H1 (cell line): ENCODE measurements around the gene SMIM10. TPM values are rescaled to one million over a fixed set of nuclear protein-coding genes. Genes with fewer than 3 reads are reported as not detected.

Experiments
- CTCF ChIA-PET: fragments of 300-600 bp; sonication (Branson Sonifier 250); formaldehyde crosslinking; loops from one replicate; lab custom pipeline; 2021; ENCODE audit not compliant: partially characterized antibody; lab: Charles Lee
- POLR2A ChIA-PET: fragments of 300-600 bp; sonication (Branson Sonifier 250); formaldehyde crosslinking; loops from one replicate; lab custom pipeline; 2021; ENCODE audit warnings: inconsistent platforms; ENCODE audit not compliant: partially characterized antibody; lab: Charles Lee
- DNase-seq, 2 experiments: peaks; one replicate each; pipeline versions ENCODE4 v3.0.0 to v3.0.0-alpha.2; 2010 to 2022; ENCODE audit warnings: low spot score in 2 of 2, low read depth in 1 of 2, mixed read lengths in 1 of 2
- FAIRE-seq: peaks from 2 replicates; lab custom pipeline; 2011; peaks lifted over from hg19 to GRCh38; lab: Jason Lieb, UNC
- H2AFZ ChIP-seq: 2 replicates; pipeline ENCODE4 v1.8.1; 2012; ENCODE audit warnings: low read length, inconsistent platforms
- H2AK5ac ChIP-seq: 2 replicates; pipeline ENCODE4 v1.6.1; 2013; ENCODE audit warnings: low read depth, low read length
- H2BK120ac ChIP-seq: replicated peaks from 2 replicates; pipeline ENCODE3; 2013; ENCODE audit warnings: low read depth, low read length, inconsistent platforms
- H2BK12ac ChIP-seq: 2 replicates; pipeline ENCODE4 v1.6.1; 2013; ENCODE audit warnings: low read depth, low read length
- H2BK15ac ChIP-seq: 2 replicates; pipeline ENCODE4 v1.6.1; 2013; ENCODE audit warnings: low read length
- H2BK20ac ChIP-seq: 2 replicates; pipeline ENCODE4 v1.6.1; 2013; ENCODE audit warnings: low read length
- H2BK5ac ChIP-seq: 2 replicates; pipeline ENCODE4 v1.6.1; 2013; ENCODE audit warnings: low read depth, low read length
- H3K14ac ChIP-seq: 2 replicates; pipeline ENCODE4 v1.6.1; 2013; ENCODE audit warnings: inconsistent platforms; ENCODE audit not compliant: insufficient read length
- H3K18ac ChIP-seq: 2 replicates; pipeline ENCODE4 v1.6.1; 2013; ENCODE audit warnings: low read length; ENCODE audit errors: extremely low read depth
- H3K23ac ChIP-seq: 2 replicates; pipeline ENCODE4 v1.6.1; 2013; ENCODE audit warnings: inconsistent platforms; ENCODE audit not compliant: insufficient read length
- H3K23me2 ChIP-seq: 2 replicates; pipeline ENCODE4 v1.6.1; 2013; ENCODE audit warnings: low read depth, low read length
- H3K27ac ChIP-seq: 2 replicates; pipeline ENCODE4 v1.6.1; 2011; ENCODE audit warnings: low read depth, low read length, inconsistent platforms
- H3K27me3 ChIP-seq, 4 experiments: replicated peaks in 1 of 4; 1 replicate in 1 of 4; 2 replicates in 3 of 4; pipeline versions ENCODE4 v1.6.1 to v1.8.1; 2011 to 2013; ENCODE audit warnings: low read length in 3 of 4, mild to moderate bottlenecking in 3 of 4, inconsistent platforms in 2 of 4, mixed read lengths in 2 of 4, moderate library complexity in 1 of 4; ENCODE audit not compliant: control insufficient read depth in 3 of 4, insufficient read depth in 3 of 4; ENCODE audit errors: extremely low read depth in 1 of 4
- H3K36me3 ChIP-seq, 4 experiments: 2 replicates each; pipeline versions ENCODE4 v1.6.1 to v1.8.1; 2011 to 2013; ENCODE audit warnings: mild to moderate bottlenecking in 4 of 4, low read length in 3 of 4, moderate library complexity in 2 of 4, control low read depth in 1 of 4, inconsistent platforms in 1 of 4; ENCODE audit not compliant: insufficient read depth in 4 of 4, control insufficient read depth in 2 of 4
- H3K4ac ChIP-seq: replicated peaks from 2 replicates; pipeline ENCODE3; 2013; ENCODE audit warnings: low read length, low read depth, mixed read lengths, inconsistent platforms; ENCODE audit not compliant: insufficient read length
- H3K4me1 ChIP-seq, 4 experiments: replicated peaks in 1 of 4; 1 replicate in 1 of 4; 2 replicates in 3 of 4; pipeline versions ENCODE4 v1.6.1 to v1.8.1; 2011 to 2013; ENCODE audit warnings: low read length in 3 of 4, inconsistent platforms in 2 of 4, mixed read lengths in 1 of 4; ENCODE audit not compliant: insufficient read depth in 4 of 4, control insufficient read depth in 3 of 4
- H3K4me2 ChIP-seq, 2 experiments: 2 replicates each; pipeline versions ENCODE4 v1.6.1 to v1.8.1; 2011 to 2013; ENCODE audit warnings: low read depth in 2 of 2, low read length in 2 of 2, control low read depth in 1 of 2, inconsistent platforms in 1 of 2, mild to moderate bottlenecking in 1 of 2; ENCODE audit not compliant: insufficient read depth in 1 of 2
- H3K4me3 ChIP-seq, 4 experiments: fragments of 200-600, 300-600 bp in 1 of 4; sonication (generic), shearing (Covaris generic), sonication (Bioruptor Twin) in 1 of 4; 2 replicates each; pipeline versions ENCODE4 v1.5.1 to v1.8.1; 2011 to 2016; ENCODE audit warnings: low read length in 4 of 4, low read depth in 3 of 4, control low read depth in 2 of 4, inconsistent platforms in 2 of 4, mild to moderate bottlenecking in 2 of 4, mixed read lengths in 1 of 4, moderate library complexity in 1 of 4; ENCODE audit not compliant: insufficient read depth in 2 of 4; ENCODE audit errors: extremely low read depth in 1 of 4
- H3K56ac ChIP-seq: replicated peaks from 2 replicates; pipeline ENCODE3; 2013; ENCODE audit warnings: low read depth, mild to moderate bottlenecking, mixed read lengths, low read length, inconsistent platforms; ENCODE audit not compliant: insufficient read length
- H3K79me1 ChIP-seq: 2 replicates; pipeline ENCODE4 v1.6.1; 2013; ENCODE audit warnings: low read depth, low read length, control low read depth
- H3K79me2 ChIP-seq, 2 experiments: 2 replicates each; pipeline versions ENCODE4 v1.6.1 to v1.8.1; 2012 to 2013; ENCODE audit warnings: low read length in 2 of 2, mild to moderate bottlenecking in 2 of 2, inconsistent platforms in 1 of 2; ENCODE audit not compliant: insufficient read depth in 2 of 2, control insufficient read depth in 1 of 2
- H3K9ac ChIP-seq, 4 experiments: replicated peaks in 1 of 4; 1 replicate in 1 of 4; 2 replicates in 3 of 4; pipeline versions ENCODE4 v1.6.1 to v1.8.1; 2011 to 2013; ENCODE audit warnings: low read depth in 3 of 4, low read length in 3 of 4, control low read depth in 2 of 4, mild to moderate bottlenecking in 2 of 4, moderate library complexity in 2 of 4, inconsistent platforms in 1 of 4; ENCODE audit errors: extremely low read depth in 1 of 4
- H3K9me3 ChIP-seq, 2 experiments: 2 replicates each; pipeline versions ENCODE4 v1.6.1 to v1.8.1; 2012 to 2013; ENCODE audit warnings: mild to moderate bottlenecking in 2 of 2, moderate library complexity in 2 of 2, control low read depth in 1 of 2, inconsistent platforms in 1 of 2, low read depth in 1 of 2, low read length in 1 of 2, mixed read lengths in 1 of 2; ENCODE audit not compliant: insufficient read depth in 2 of 2
- H4K20me1 ChIP-seq, 2 experiments: replicated peaks in 1 of 2; 2 replicates each; pipeline versions ENCODE3 to v1.8.1; 2011 to 2013; ENCODE audit warnings: inconsistent platforms in 2 of 2, low read length in 2 of 2, mild to moderate bottlenecking in 1 of 2; ENCODE audit not compliant: insufficient read depth in 2 of 2, control insufficient read depth in 1 of 2
- H4K5ac ChIP-seq: 2 replicates; pipeline ENCODE4 v1.6.1; 2013; ENCODE audit warnings: low read length, low read depth, mixed read lengths, inconsistent platforms; ENCODE audit not compliant: insufficient read length
- H4K8ac ChIP-seq: 2 replicates; pipeline ENCODE4 v1.8.0; 2013; ENCODE audit warnings: mild to moderate bottlenecking, moderate library complexity, low read length, inconsistent platforms; ENCODE audit not compliant: insufficient read depth; ENCODE audit errors: extremely low read depth
- H4K91ac ChIP-seq: replicated peaks from 2 replicates; pipeline ENCODE3; 2013; ENCODE audit warnings: low read length, mixed read lengths, inconsistent platforms; ENCODE audit not compliant: insufficient read length
- ATF2 ChIP-seq: IDR thresholded peaks from 2 replicates; pipeline ENCODE4 v1.6.1; 2012; ENCODE audit warnings: low read length, inconsistent platforms
- CBX5 ChIP-seq: fragments of 300-800, 300-1000 bp; sonication (generic); IDR thresholded peaks from 2 replicates; pipeline ENCODE4 v1.7.1; 2016; ENCODE audit warnings: antibody characterized with exemption, low read length, low read depth
- CHD2 ChIP-seq: IDR thresholded peaks from 2 replicates; pipeline ENCODE4 v1.6.1; 2012; ENCODE audit warnings: low read length, improper control_type of control experiment
- E2F6 ChIP-seq: IDR thresholded peaks from 2 replicates; pipeline ENCODE4 v1.6.1; 2012; ENCODE audit warnings: inconsistent platforms
- KDM4A ChIP-seq: IDR thresholded peaks from one replicate; pipeline ENCODE4 v1.7.1; 2012; ENCODE audit warnings: low read depth, mild to moderate bottlenecking, moderate library complexity, low read length, inconsistent platforms; ENCODE audit not compliant: severe bottlenecking
- SIN3A ChIP-seq, 2 experiments: IDR thresholded peaks in 1 of 2; conservative IDR thresholded peaks in 1 of 2; 2 replicates each; pipeline ENCODE4 v1.6.1; 2011 to 2012; ENCODE audit warnings: low read length in 2 of 2, improper control_type of control experiment in 1 of 2, low read depth in 1 of 2, mild to moderate bottlenecking in 1 of 2
- SP2 ChIP-seq: IDR thresholded peaks from 2 replicates; pipeline ENCODE4 v1.6.1; 2012; ENCODE audit warnings: mild to moderate bottlenecking, low read length, inconsistent platforms
- TAF1 ChIP-seq: IDR thresholded peaks from 2 replicates; pipeline ENCODE4 v1.6.1; 2011; ENCODE audit warnings: mild to moderate bottlenecking, low read depth, low read length
- WGBS, 2 experiments: shearing (Covaris generic) in 1 of 2; methylation state at CpG; one replicate each; pipeline versions ENCODE4 v1.1.6 to v1.1.7; 2013 to 2015; ENCODE audit warnings: low lambda C conversion rate in 2 of 2, mixed read lengths in 2 of 2, inconsistent platforms in 1 of 2, low coverage in 1 of 2, missing lambda C conversion rate in 1 of 2; ENCODE audit not compliant: insufficient replicate concordance in 2 of 2, insufficient coverage in 1 of 2, insufficient read length in 1 of 2; ENCODE audit errors: extremely low coverage in 1 of 2, missing lambda C conversion rate in 1 of 2; 5-methylcytosine and 5-hydroxymethylcytosine counted together
- polyA plus RNA-seq, 7 experiments: library from polyadenylated mRNA; depleted of rRNA in 3 of 7; stranded (reverse) in 5 of 7; unstranded in 2 of 7; fragments of >200 nt in 5 of 7; fragments of 200-250 nt in 2 of 7; gene quantifications; 1 replicate in 5 of 7; 2 replicates in 1 of 7; 4 replicates in 1 of 7; pipeline versions ENCODE4 v1.2.1 to v1.2.3, GENCODE V29; 2011 to 2013; ENCODE audit warnings: missing spikeins in 2 of 7, mixed read lengths in 2 of 7
- total RNA-seq: library from RNA; stranded (reverse); fragmentation: NEBNext Ultra II Directional; extraction: Animal tissue kit (Norgen Biotek cat#: 25700); gene quantifications from 2 replicates; pipeline ENCODE4 v1.2.1, GENCODE V29; 2021

The SMIM10 gene
- total and polyA plus RNA-seq, 2 of the 8 experiments (the other 6 are each of a cell fraction or from before 2014, with no cell fraction given), result 2.3 to 2.8 TPM

GRCh38 chrX:134981910-134982309 lies 8.9 kb upstream of the SMIM10 start:
- H3K9ac ChIP-seq, result no peak overlapping the region
- H3K14ac ChIP-seq, result no peak overlapping the region
- POLR2A ChIA-PET, result interaction anchor here (0.6 kb wide), 1 partner anchor 453 kb away, joined by 3 read pairs; no protein-coding TSS in a partner anchor
- no peak overlapping the region for H3K4me2 ChIP-seq
- H2BK120ac ChIP-seq, result no peak overlapping the region
- no peak overlapping the region for H3K23ac ChIP-seq
- H2BK12ac ChIP-seq, result no peak overlapping the region
- no peak overlapping the region for H3K27ac ChIP-seq
- H3K18ac ChIP-seq, result no peak overlapping the region
- FAIRE-seq, result no peak
- TF ChIP-seq KDM4A, result no peak
- TF ChIP-seq SIN3A (conservative IDR thresholded peaks at IDR 0.05 in 1 of 2, IDR thresholded peaks at IDR 0.05 in 1 of 2; ENCODE audit: low read depth in 1 of 2, low read length in 2 of 2), result no peak
- no peak for TF ChIP-seq ATF2
- no peak for TF ChIP-seq CBX5
- no peak for TF ChIP-seq SP2
- TF ChIP-seq TAF1, result no peak
- TF ChIP-seq E2F6, result no peak
- TF ChIP-seq CHD2, result no peak
- no peak overlapping the region for H2BK15ac ChIP-seq
- no peaks in the 10 kb centered on the region for H3K27me3 ChIP-seq
- CTCF ChIA-PET, result interaction anchor here (1.3 kb wide), 1 partner anchor 11 kb away, joined by 3 read pairs; no protein-coding TSS in a partner anchor
- H4K8ac ChIP-seq, result no peak overlapping the region
- WGBS, 2 experiments, result 83% methylated on average over 3 of the region's 3 CpGs; no CpG with 5 or more reads in 1 of the 2 experiments
- no peak overlapping the region for H2BK20ac ChIP-seq
- H3K56ac ChIP-seq, result no peak overlapping the region
- H3K79me2 ChIP-seq, result no peaks in the 10 kb centered on the region
- no peak overlapping the region for H4K91ac ChIP-seq
- no peak overlapping the region for H4K5ac ChIP-seq
- no peaks in the 10 kb centered on the region for H3K36me3 ChIP-seq
- H3K4ac ChIP-seq, result no peak overlapping the region
- H3K4me1 ChIP-seq, result no peaks in the 10 kb centered on the region
- no peaks in the 10 kb centered on the region for H3K9me3 ChIP-seq
- no peak overlapping the region for H2AK5ac ChIP-seq
- H2AFZ ChIP-seq, result no peak overlapping the region
- no peak for DNase-seq
- H4K20me1 ChIP-seq, result no peaks in the 10 kb centered on the region
- H3K79me1 ChIP-seq, result no peaks in the 10 kb centered on the region
- H3K4me3 ChIP-seq, result no peak overlapping the region
- no peaks in the 10 kb centered on the region for H3K23me2 ChIP-seq
- no peak overlapping the region for H2BK5ac ChIP-seq
